Measurements from ENCODE around the gene SLC5A6.

The SLC5A6 gene

DNA sequence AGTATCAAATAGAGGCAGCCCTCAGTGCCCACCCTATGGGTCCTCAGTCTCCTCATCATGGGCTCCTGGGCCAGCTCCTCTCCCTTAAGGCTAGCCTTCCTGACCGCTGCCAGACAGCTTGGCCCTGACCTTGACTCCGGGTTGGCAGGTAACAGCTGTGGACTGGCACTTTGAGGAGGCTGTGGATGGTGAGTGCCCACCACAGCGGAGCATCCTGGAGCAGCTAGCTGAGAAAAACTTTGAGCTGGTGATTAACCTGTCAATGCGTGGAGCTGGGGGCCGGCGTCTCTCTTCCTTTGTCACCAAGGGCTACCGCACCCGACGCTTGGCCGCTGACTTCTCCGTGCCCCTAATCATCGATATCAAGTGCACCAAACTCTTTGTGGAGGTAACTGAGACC lies 24.1 kb upstream of the SLC5A6 start:
- no peak for DNase-seq

DNA sequence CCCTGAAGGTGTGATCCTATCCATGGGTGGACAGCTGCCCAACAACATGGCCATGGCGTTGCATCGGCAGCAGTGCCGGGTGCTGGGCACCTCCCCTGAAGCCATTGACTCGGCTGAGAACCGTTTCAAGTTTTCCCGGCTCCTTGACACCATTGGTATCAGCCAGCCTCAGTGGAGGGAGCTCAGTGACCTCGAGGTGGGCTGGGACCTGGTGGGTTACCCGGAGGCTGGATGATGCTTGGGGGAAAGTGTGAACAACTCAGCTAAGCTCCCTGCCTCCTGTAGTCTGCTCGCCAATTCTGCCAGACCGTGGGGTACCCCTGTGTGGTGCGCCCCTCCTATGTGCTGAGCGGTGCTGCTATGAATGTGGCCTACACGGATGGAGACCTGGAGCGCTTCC lies 21.3 kb upstream of the SLC5A6 start:
- no peak for DNase-seq

DNA sequence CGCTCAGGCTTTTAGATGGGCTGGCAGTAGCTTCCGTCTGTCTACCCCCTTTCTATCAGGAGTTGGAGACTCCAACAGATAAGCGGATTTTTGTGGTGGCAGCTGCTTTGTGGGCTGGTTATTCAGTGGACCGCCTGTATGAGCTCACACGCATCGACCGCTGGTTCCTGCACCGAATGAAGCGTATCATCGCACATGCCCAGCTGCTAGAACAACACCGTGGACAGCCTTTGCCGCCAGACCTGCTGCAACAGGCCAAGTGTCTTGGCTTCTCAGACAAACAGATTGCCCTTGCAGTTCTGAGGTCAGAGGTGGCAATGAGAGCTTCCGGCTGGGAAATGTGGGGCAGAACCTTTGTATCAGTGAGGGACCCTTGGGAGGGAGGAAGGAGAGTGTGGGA lies 19.9 kb upstream of the SLC5A6 start:
- DNase-seq = no peak

DNA sequence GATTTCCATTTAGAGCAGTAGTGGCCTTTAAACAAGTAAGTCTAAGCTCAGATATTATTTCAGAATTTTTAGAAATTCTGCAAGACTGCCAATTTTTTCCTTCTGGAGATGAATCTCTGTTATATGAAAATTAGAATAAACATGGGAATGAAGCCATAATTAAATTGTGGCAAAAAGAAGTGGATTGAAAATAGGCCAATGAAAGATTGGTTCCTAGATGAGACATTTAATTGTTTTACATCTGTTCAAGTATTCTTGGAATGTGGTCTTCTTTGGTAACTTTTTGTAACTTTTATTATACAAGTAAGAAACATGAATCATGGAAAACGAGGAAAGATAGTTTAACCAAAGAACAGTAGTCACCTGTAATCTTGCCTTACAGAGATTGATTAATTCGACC lies 15.4 kb upstream of the SLC5A6 start:
- no peak for DNase-seq

DNA sequence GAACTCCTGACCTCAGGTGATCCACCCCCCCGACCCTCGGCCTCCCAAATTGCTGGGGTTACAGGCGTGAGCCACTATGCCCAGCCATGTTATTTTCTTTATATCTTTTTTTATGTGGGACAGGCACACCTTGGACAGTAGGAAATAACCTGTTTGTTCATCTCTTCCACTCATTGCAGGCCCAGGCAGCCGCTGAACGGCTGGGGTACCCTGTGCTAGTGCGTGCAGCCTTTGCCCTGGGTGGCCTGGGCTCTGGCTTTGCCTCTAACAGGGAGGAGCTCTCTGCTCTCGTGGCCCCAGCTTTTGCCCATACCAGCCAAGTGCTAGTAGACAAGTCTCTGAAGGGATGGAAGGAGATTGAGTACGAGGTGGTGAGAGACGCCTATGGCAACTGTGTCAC lies 13.5 kb upstream of the SLC5A6 start:
- DNase-seq = no peak

DNA sequence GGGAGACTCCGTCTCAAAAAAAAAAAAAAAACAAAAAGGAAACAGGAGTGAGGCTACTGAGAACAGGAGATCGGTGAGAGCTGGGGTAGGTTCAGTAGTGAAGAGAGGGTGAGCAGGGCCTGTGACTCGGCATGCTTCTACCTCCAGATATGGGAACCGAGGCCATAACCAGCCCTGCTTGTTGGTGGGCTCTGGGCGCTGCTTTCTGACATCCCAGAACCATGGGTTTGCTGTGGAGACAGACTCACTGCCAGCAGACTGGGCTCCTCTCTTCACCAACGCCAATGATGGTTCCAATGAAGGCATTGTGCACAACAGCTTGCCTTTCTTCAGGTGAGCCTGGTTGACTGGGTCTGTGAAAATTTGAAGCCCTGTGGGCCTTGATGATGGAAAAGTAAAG lies 11.3 kb upstream of the SLC5A6 start:
- DNase-seq = no peak

DNA sequence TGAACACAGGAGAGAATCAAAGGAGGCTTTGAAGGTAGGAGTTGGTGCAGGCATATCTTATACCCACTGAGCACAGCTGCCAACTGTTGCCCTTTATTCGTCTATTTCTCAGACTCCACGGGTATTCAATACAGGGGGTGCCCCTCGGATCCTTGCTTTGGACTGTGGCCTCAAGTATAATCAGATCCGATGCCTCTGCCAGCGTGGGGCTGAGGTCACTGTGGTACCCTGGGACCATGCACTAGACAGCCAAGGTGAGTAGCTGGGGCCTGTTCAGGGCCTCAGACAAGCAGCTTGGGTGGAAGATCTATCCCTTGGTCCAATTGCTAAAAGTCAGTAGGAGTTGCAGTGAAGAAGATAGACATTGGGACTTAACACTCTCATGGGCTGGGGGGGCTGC lies 10.3 kb upstream of the SLC5A6 start:
- no peak for DNase-seq

DNA sequence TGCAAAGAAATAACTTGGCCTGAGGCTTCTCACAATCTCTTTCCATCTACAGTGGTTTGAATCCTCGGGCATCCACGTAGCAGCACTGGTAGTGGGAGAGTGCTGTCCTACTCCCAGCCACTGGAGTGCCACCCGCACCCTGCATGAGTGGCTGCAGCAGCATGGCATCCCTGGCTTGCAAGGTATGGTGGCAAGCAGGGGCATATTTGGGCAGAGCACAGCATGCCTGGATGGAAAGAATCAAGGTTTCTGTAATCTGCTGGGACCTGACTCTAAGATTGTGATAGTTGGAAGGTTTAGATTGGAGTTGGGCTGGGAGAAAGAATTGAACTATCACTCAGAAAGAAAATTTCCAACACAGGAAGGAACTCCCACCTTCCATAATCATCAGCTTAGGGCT lies 9.1 kb upstream of the SLC5A6 start:
- DNase-seq = no peak

DNA sequence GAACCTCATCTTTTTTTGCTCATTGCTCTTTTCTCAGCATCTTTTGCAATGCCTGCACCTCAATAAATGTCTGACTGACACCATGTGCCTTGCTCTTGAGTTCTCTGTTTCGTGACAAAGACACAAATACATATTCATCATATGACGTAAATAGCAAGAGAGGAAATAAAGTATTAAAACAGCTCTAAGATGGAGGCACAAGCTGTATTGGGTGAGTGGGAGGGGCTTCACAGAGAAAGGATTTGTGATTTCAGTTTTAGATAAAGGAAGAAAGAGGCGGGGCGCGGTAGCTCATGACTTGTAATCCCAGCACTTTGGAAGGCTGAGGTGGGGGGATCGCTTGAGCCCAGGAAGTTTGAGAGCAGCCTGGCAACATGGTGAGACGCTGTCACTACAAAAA lies 8.0 kb upstream of the SLC5A6 start:
- no peak for DNase-seq

DNA sequence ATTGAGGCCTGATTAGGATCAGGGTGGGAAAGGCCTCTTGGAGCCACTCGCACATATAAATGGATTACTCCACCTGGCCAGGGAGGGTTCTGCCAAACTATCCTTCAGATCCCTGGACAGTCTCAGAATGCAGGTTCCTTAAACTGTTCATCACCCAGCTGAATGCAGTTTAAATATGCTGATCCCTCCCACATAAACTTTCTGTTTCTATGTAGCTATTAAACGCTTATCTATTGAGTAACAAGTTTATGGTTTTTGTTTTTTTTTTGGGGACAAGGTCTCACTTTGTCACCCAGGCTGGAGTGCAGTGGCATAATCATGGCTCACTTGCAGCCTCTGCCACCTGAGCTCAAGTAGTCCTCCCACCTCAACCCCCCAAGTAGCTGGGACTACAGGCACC lies 7.0 kb upstream of the SLC5A6 start:
- DNase-seq = no peak

DNA sequence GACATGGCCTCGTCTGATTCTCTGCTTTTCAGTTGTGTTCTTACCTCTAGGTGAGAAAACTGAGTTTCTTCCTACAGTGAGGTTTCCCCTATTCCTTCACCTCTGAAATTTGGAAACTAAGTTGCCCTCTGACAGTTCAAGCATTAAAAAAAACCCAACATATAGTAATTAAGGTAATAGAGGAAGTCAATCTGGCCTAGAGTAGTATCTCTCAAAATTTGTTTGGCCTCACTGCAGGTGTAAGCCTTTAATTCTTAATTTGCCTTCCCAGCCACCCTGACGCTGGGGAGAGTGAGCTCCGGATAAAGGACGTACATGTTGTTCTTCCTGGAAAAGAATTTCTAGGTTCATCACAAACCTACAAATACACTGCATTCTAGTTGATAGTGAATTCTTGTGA lies 6.5 kb upstream of the SLC5A6 start:
- no peak for DNase-seq

DNA sequence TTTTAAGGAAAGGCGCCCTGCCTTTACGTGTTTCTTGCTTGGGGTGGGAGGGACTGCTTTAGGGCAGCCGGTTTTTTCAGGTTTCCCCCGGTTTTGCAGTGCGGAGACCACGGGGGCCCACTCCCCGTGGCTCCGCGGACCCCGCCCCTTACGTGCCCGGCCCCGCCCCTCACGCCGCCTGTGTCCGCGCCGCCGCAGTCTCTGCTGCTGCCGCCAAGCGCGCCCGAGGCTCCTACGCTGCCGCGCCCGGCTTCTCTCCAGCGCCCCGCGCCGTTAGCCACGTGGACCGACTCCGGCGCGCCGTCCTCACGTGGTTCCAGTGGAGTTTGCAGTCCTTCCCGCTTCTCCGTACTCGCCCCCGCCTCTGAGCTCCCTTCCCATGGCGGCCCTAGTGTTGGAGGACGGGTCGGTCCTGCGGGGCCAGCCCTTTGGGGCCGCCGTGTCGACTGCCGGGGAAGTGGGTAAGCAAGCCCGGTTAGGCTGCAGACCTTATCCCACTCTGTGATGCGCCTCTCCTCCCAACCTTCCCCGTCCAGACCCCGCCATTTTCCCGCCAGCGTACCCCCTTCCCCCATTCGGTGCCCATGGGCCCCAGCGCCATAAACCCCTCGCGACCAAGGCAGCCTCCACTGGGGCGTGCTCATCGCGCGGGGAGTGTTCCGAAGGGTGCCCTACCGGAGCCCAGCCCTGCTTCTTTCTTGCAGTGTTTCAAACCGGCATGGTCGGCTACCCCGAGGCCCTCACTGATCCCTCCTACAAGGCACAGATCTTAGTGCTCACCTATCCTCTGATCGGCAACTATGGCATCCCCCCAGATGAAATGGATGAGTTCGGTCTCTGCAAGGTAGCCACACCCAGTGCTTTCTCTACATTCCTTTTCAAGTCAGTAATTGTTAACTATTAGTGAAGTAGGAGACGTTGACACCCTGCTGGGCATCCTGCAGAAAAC lies 5.4 kb upstream of the SLC5A6 start, which contains the start of gene CAD:
CAD (plus strand) TSS at position 197 of the 949 bp plus-strand sequence; CDS start at position 380, 183 bp downstream.
- peak; percentile 92 to 93 for DNase-seq

DNA sequence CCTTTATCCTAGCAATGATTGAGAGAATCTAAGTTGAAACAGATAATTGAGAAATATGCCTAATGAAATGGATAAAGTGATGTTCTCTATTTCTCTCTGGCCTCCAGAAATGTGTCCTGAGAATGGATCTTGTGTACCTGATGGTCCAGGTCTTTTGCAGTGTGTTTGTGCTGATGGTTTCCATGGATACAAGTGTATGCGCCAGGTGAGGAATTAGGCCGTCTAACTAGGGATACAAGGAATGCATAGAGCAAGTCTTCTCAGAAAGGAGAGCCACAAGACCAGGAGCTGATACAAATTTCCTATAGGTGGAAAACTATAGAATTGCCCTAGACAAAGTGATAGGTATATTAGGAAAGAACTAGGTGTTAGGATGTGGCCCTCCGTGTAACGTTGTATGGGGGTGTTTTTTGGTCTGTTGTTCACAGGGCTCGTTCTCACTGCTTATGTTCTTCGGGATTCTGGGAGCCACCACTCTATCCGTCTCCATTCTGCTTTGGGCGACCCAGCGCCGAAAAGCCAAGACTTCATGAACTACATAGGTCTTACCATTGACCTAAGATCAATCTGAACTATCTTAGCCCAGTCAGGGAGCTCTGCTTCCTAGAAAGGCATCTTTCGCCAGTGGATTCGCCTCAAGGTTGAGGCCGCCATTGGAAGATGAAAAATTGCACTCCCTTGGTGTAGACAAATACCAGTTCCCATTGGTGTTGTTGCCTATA lies 4.5 kb upstream of the SLC5A6 start:
- DNase-seq = no peak

DNA sequence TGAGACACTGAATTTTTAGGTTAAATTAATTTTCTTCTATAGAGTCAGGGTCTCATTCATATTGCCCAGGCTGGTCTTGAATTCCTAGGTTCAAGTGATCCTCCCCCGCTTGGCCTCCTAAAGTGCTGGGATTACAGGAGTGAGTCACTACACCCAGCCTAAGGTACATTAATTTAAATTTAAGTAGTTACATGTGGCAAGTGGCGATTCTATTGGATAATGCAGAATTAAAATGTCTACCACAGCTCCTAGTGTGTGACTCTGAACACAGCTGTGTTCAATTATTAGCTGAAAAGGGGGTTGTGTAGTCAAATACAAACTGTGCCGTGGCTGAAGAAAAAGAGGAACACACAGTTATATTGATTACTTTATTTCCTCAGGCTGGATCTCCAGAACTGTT lies 2.9 kb upstream of the SLC5A6 start:
- DNase-seq = no peak

DNA sequence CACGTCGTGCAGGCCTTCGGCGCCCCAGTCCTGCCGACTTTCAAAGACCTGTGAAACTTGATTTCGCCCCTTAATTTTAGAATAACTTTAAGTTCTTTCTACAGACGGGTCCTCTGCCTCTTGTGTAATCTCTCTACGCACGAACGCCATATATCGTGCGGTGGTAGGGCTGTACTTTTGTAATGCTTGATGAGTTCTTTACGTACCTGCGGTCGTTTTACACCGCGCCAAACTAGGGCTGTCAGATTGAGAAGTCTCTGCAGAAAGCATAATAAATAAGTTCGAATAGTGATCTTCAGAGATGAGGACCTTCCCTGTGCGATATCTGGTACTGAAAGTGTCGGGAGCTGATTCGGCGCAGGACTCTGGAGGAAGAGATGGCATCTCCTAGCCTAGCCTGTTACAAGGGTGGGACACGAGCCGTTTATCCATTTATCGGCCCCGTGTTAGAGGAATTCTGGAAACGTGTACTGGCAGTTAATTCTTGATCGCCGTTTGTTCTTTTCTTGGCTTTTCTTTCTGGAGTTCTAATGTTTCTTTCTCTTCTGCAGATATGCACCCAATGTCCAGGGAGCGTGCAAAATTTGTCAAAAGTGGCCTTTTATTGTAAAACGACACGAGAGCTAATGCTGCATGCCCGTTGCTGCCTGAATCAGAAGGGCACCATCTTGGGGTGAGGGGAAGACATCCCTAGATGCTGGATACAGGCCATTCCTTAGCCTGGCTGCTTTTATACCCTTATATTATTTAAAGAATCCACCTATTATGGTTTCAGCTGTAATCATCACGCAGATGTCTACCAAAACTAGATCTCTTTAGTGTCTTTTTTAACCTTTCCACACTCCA lies 781 bp upstream of the SLC5A6 start:
- no peak for DNase-seq

DNA sequence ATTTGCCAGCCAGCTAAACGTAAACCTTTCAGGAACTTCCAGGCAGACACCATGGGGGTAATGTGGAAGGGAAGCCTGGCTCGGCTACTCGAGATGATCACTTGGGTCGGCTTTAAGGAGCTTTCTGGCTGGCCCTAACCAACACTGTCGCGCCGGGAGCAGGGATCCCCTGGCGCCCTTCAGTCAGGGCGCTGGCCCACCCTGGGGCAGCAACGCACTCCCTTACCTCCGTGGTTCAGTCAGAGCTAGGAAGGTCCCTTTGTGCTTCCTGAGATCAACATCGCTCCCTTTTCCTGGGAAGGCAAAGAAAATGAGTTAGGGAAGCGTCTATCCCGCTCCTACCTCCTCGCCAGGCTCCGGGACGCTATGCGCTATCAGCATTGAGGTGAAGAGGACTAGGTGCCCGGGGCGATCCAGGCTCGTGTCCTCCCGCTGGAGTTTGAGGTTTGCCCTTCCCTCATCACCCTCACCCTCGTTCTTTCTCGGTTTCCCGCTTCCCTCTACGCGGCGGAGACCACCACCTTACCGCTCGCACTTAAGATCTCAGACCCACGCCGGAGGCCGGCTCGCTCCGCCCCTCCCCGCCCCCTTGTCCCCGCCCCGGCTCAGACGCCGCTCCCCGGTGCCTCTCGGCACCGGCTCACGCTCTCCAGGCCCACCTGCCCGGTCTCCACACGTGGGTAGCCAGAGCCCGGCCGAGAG lies 676 bp downstream of the SLC5A6 start:
- no peak for DNase-seq

DNA sequence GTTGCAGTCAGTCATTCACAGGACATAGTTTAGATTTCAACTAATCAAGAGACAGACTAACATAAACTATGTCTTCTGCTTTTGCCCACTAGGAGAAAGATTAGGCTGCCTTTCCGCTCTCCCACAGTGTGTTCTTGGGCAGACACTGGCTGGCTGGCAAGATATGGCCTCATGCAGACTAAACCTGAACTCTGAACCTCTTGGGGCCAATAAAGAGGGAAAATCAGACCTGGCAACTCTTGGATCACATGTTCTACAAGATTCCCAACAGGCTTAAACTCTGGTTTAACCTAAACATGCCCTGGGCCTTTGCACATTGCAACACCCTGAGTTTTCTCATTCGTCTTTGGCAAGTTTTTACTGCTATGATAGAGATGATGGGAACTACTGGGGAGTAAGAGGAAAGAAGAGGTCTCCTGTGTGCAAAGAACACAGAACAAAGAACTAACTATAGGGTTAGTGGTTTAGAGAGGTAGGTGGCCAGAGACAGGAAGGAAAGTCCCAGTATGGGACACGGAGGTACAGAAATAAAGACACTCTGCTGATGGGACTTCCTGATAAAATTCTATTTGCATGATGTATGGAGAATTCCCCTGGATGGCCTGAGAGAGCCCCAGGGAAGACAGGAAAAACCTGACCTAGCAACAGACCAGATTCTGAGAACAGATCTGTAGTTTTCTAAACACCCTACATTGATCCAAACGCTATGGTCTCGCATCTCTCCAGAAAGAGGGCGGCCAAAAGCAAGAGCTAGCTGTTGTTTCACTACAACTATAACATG lies 2.3 kb downstream of the SLC5A6 start:
- no peak for DNase-seq

DNA sequence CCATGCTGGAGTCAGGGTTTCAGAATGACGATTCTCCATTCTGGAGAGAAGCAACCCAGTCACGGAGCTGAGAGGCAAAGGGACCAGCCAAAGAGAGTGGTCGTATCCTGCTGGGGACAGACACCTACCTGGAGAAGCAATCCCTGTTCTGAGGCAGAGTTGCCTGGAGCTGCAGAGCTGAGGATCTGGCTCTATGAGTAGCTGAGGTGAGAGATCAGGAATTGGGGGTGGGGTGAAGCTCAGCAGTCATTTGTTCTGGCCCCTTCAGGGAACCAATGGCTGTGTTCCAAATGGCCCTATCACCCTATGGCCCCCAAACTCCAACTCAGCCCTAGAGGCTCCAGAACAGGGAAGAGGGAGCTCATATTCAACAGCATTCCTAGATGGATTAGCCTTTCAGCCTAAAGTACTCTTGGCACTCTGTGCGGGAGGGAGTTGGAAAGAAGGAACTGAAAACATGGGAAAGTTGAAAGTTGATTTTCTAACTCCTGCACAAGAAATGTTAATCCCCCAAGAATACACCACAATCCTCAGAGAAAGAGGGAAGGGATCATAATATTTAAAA lies 3.5 kb downstream of the SLC5A6 start:
- no peak for DNase-seq

DNA sequence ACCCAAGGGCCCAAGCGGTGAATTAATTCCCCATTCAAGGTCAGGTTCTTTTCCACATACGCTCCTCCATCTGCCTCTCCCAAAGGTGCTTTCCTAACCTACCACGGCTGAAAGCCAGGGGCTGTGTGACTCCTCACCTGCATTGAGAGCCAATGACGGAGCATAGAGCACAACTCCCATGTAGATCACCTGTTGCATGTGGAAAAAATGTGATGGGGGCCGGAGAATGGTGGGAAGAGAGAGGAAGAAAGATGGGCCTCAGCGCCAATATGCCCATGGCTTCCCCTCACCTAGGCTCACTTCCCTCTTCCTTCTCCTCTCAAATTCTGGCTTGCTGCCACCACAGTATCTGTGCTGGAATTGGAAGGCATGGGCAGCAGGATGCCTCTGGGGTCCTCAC lies 5.7 kb downstream of the SLC5A6 start:
- DNase-seq = no peak

DNA sequence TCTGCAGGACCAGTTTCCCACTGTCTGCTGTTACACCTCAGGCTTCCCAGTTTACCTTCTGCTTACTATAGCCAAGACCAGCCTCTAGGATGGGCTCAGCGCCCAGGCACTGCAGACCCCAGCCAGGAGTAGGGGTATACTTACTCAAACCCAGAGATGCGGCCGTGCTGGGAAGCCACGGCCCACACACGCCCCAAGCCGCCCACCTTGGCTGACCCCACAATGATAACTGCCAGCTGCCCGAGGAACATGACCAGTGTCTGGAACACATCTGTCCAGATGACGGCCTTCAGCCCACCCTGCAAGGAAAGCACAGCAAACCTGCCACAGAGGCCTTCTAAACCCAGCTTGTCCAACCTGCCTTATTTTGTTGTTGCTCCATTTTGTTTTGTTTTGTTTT lies 6.9 kb downstream of the SLC5A6 start:
- DNase-seq = no peak

DNA sequence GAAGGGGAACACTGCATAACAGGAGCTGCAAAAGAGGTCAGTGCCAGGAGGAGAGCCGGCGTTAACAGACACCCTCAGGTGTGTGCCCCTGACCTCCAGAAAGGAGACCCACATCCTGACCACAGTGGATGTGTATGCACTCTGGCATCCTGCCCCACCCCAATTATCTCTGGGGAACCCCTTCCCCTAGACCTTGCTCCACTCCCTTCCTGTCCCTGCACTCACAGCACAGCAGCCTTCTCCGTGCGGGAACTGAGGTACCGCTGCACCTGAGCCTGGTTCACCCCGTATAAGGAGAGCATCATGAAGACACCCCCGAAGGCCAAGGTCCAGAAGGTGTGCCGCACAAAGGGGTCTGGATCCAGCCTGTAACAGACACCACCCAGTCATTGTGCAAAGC lies 7.5 kb downstream of the SLC5A6 start:
- DNase-seq = no peak

All from activated T-cell treated with anti-CD3 and anti-CD28 coated beads, Interleukin-2, amount 50 U/mL, for 48 hours (primary cell).